GM12891 (cell line): ENCODE measurements around the gene AKR1B15.

Experiments used
- PAX5 ChIP-seq: IDR thresholded peaks from 2 replicates; pipeline ENCODE4 v1.6.1; 2011; ENCODE audit warnings: low read length, moderate library complexity, mild to moderate bottlenecking; ENCODE audit not compliant: insufficient read depth, severe bottlenecking
- POLR2A ChIP-seq: IDR thresholded peaks from 2 replicates; pipeline ENCODE4 v1.6.1; 2011; ENCODE audit warnings: low read depth, low read length, control low read depth
- POLR2AphosphoS5 ChIP-seq: IDR thresholded peaks from 2 replicates; pipeline ENCODE4 v1.6.1; 2011; ENCODE audit warnings: low read depth, low read length, control low read depth
- TAF1 ChIP-seq: IDR thresholded peaks from 2 replicates; pipeline ENCODE4 v1.6.1; 2011; ENCODE audit warnings: low read depth, low read length, control low read depth

- TF ChIP-seq TAF1: no peak
- TF ChIP-seq POLR2A: no peak
- no peak for TF ChIP-seq POLR2AphosphoS5
- TF ChIP-seq PAX5: no peak
Observed at GRCh38 chr7:134510646-134511045, 38.3 kb upstream of the AKR1B15 start.
